Measurements from ENCODE around the gene MCTP1. TPM values are rescaled to one million over a fixed set of nuclear protein-coding genes. Genes with fewer than 3 reads are reported as not detected.
"Not testable (repeated sequence)": the region's sequence is repeated elsewhere in the genome, so short reads cannot be mapped to it uniquely, and the experiment has no call there.

Gene MCTP1
- polyA plus RNA-seq, 1 donor, result 7.7 TPM

GRCh38 chr5:94869921-94870320 lies 415.0 kb downstream of the MCTP1 start:
- DNase-seq, result no peak

GRCh38 chr5:94863951-94864350 lies 420.9 kb downstream of the MCTP1 start:
- DNase-seq, result no peak

DNA sequence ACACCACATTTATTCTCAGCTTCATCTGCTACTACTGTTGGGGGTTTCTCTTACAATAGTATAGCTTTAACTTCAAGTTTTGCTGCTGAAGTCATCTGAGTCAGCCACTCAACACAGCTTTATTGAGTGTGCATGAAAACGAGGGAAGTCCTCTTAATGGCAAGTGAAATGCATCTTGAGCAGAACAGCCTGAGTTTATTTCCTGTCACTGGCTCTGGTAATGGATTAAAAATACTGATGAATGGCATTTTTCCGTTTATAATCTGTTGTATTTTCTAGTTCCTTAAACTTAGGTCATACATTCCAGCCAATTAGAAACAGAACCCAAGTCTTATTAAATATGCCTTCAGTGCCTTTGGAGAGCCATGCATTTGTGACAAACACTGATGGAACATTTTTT lies 427.8 kb downstream of the MCTP1 start:
- DNase-seq, result no peak

GRCh38 chr5:94856257-94856800 lies 428.6 kb downstream of the MCTP1 start:
- DNase-seq, result no peak

GRCh38 chr5:94855543-94855942 lies 429.4 kb downstream of the MCTP1 start:
- DNase-seq, result no peak

DNA sequence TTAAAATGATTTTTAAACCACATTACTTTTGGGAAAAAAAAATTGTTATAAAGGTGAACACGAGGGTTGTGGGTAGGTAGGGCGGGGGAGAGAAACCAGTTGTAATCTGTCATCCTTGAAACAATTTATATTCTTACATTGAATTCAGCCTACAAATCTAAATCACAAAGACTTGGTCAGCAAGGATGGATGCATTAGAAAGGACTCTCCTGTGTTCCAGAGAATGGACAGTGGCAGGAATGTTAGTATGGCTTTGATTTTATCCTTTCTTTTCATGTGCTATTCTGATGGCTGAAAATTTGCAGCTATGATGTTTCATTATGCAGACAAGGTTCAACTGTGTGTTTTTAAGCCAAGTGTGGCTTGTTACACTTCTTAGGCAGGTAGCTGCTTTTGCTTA lies 431.8 kb downstream of the MCTP1 start:
- no peak for DNase-seq

DNA sequence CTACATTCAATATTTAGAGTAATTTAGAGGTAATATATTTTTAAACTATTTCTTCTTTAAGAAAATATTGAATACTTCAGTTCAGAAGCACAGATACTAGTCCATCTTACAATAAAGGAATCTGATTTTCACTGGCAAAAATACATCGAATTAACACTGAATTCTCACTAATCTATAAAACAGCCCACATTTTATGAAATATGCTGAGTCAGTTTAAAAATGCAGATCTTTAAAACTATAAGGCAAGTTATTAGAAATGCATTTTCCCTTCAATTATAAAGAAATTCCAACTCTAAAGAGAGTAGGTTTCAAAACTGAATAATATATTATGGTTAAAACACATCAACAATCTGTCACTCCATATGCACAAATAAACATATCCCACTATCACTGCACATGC lies 433.9 kb downstream of the MCTP1 start:
- no peak for DNase-seq

GRCh38 chr5:94849821-94850736 lies 434.8 kb downstream of the MCTP1 start:
- peak; percentile 69 for DNase-seq

DNA sequence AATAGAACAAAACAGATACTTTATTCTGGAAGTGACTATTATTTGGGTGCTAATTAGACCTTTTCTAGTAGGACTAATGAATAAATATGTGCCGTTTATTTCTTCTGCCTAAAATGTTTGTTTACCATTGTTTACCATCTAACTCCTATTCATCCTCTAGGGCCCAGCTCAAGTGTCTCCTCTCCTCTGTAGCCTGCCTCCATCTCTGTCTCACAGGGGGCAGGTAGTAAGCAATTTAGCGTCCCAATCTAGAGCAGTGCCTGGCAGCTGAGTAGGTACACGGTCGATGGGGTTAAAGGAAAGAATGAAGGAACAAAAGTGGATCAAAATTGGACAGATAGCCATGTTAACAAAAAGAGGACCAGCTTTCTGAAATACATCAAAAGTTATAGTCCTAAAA lies 435.6 kb downstream of the MCTP1 start:
- DNase-seq, result no peak

DNA sequence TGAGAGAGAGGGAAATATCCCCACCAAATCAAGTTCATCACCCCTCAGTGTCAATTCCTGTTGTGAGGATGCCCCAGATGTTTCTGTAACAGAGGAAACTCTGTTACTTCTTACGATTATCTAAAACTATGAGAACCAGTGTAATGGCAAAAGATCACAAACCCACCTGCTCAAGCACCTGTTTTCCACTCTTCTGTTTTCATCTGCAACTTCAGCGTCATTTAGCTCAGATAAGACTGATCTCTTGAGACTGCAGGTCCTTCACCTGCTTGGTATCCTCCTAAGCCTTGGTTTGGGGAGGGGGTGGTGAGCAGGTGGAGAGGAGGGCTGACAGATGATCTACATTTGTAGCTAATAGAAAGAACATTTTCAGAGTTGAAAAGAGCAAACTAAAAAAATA lies 437.2 kb downstream of the MCTP1 start:
- DNase-seq, result no peak

- no peak for DNase-seq
Measured at GRCh38 chr5:94847019-94847418, 437.9 kb downstream of the MCTP1 start.

DNA sequence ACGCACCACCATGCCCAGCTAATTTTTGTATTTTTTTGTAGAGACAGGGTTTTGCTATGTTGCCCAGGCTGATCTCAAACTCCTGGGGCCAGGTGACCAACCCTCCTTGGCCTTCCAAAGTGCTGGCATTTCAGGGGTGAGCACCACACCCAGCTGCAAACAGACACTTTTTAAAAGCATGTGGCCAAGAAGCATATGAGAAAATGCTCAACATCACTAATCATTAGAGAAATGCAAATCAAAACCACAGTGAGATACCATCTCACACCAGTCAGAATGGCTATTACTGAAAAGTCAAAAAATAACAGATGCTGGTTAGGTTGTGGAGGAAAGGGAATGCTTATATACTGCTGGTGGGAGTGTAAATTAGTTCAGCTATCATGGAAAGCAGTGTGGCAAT lies 439.2 kb downstream of the MCTP1 start:
- DNase-seq, result not testable (repeated sequence)

- no peak for DNase-seq
Measured at GRCh38 chr5:94841598-94842322, 443.1 kb downstream of the MCTP1 start.

DNA sequence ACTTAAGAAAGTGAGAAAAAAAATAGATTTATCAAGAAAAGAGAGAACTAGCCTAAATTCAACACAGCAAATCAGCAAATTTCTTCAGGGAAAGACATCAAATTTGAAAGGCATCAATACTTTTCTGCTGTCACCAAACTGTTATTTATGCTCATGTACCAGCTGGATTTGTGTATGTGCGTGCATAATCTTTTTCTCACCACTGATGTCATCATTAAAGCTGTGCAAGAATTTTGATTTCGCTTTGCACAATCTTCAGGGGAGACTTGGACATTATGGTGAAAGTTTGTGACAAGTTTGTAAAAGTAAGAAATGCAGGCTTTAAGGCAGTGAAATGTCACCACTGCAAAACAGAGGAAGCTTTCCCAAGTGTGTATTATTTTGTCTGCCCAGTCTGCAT lies 451.0 kb downstream of the MCTP1 start:
- no peak for DNase-seq

GRCh38 chr5:94832685-94833084 lies 452.2 kb downstream of the MCTP1 start:
- no peak for DNase-seq

DNA sequence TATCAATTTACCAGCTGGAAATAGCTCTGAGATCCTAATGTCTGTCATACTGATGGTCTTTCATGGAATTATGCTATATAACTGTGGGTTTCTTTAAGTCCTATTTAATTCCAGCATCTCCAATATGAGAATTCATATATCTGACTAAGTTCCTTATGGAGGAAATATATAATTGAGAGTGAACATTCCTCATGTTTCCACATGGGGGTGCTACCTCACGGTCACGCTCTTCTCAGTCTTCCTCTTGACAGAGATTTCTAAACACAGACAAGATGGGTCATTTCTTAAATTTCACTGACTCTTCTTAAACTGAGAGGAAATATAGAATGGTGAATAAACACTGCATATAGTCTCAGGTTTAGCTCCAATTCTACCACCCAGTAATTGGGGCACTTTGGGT lies 454.4 kb downstream of the MCTP1 start:
- no peak for DNase-seq

DNA sequence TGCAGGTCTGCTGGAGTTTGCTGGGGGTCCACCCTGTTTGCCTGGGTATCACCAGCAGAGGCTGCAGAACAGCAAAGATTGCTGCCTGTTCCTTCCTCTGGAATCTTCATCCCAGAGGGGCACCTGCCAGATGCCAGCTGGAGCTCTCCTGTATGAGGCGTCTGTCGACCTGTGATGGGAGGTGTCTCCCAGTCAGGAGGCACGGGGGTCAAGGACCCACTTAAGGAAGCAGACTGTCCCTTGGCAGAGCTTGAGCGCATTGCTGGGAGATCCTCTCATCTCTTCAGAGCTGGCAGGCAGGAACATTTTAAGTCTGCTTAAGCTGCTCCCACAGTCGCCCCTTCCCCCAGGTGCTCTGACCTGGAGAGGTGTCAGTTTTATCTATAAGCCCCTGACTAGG lies 456.7 kb downstream of the MCTP1 start:
- not testable (repeated sequence) for DNase-seq

DNA sequence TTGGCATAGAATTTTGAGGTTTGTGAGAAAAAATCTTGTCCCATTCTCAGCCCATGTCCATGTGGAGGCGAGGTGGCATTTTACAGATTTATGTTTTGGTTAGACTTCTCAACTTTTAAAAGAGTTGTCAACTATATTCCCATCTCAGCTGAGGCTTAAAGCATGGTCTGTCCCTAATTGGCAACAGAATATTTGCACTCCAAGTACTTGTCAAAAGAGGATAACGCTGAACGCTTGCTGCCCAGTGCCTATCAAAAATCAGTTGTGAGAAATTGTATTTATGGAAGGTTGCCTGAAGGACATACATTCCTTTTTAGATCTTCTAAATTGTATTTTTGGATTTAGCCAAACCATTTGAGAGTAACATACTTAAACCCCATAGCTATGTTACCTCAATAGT lies 464.4 kb downstream of the MCTP1 start:
- no peak for DNase-seq

- no peak for DNase-seq
Measured at GRCh38 chr5:94818904-94819303, 466.0 kb downstream of the MCTP1 start.

DNA sequence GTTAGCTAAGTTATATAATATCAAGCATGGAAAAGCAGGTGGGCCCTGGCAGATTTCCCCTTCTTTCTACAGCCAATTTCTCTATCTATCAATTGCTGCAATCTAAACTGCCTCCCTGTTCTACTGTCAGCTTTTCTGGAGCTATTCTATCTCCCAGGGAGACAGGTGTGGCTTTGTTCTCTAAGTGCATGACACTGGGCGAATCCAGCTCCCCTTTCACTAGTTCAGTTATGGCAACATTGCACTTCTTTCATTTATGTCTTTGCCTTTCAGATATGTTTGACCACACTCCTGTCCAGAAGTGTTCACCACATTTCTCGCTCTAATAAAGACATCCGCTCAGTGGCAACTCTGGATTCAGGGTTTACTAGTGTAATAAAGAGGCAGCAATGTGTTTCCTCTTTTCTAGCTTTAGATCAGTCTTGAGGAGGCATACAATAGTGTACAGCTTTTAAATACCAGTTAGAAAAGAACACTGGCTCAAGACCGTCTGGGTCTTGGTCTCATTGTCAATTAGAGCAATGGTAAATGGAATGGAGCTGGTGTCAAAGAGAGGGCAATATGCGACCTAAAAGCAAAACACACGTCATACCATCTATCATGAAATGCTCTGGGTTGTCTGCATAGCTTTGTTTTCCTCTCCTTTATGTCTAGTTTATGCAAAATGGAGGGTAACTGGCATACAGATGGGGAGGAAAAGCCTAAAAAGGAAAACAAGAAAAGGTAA lies 469.4 kb downstream of the MCTP1 start:
- no peak for DNase-seq

GRCh38 chr5:94812232-94812631 lies 472.7 kb downstream of the MCTP1 start:
- DNase-seq, result no peak

- no peak for DNase-seq
Measured at GRCh38 chr5:94811331-94811730, 473.6 kb downstream of the MCTP1 start.

GRCh38 chr5:94810877-94811276 lies 474.0 kb downstream of the MCTP1 start:
- no peak for DNase-seq
